Heart left ventricle (tissue), 16 donors: ENCODE measurements around the gene CIC. TPM values are rescaled to one million over a fixed set of nuclear protein-coding genes. Genes with fewer than 3 reads are reported as not detected.
"Not testable (repeated sequence)": the region's sequence is repeated elsewhere in the genome, so short reads cannot be mapped to it uniquely, and the experiment has no call there.

ENCODE experiments used
- ATAC-seq, 4 donors: fragments of 200-7000 bp; cut with Tn5 transposase; one replicate each; pipeline ENCODE4 v1.9.1; 2020 to 2022; ENCODE audit warnings: moderate library complexity in 4 of 4, mild to moderate bottlenecking in 3 of 4, moderate number of reproducible peaks in 1 of 4
- DNase-seq, 5 donors: peaks; one replicate each; pipeline ENCODE4 v3.0.0-alpha.2; 2020
- H3K27ac ChIP-seq, 12 donors: fragments of 200-600 bp; sonication (generic) in 4 of 12; one replicate each; pipeline versions ENCODE4 v1.5.0 to v1.8.0; 2016 to 2022; ENCODE audit warnings: mild to moderate bottlenecking in 2 of 12
- H3K27me3 ChIP-seq, 9 donors: fragments of 200-600 bp; sonication (generic) in 2 of 9; one replicate each; pipeline versions ENCODE4 v1.5.1 to v1.8.0; 2016 to 2022; ENCODE audit warnings: mild to moderate bottlenecking in 3 of 9
- H3K36me3 ChIP-seq, 9 donors: fragments of 200-600 bp; sonication (generic) in 2 of 9; one replicate each; pipeline versions ENCODE4 v1.5.0 to v1.8.0; 2018 to 2022; ENCODE audit warnings: mild to moderate bottlenecking in 2 of 9
- H3K4me1 ChIP-seq, 12 donors: fragments of 200-600 bp; sonication (generic) in 4 of 12; one replicate each; pipeline versions ENCODE4 v1.5.0 to v1.8.0; 2016 to 2022; ENCODE audit warnings: mild to moderate bottlenecking in 3 of 12
- H3K4me3 ChIP-seq, 12 donors: fragments of 200-600 bp; sonication (generic) in 4 of 12; one replicate each; pipeline versions ENCODE4 v1.5.0 to v1.8.0; 2017 to 2022; ENCODE audit warnings: mild to moderate bottlenecking in 9 of 12, moderate library complexity in 4 of 12
- H3K9me3 ChIP-seq, 12 donors: fragments of 200-600 bp; sonication (generic) in 4 of 12; one replicate each; pipeline versions ENCODE4 v1.5.0 to v1.8.0; 2016 to 2022; ENCODE audit warnings: mild to moderate bottlenecking in 1 of 12
- CTCF ChIP-seq, 12 donors: fragments of 200-600 bp; sonication (generic) in 4 of 12; IDR thresholded peaks; one replicate each; pipeline versions ENCODE4 v1.5.0 to v1.8.0; 2018 to 2022; ENCODE audit warnings: antibody characterized with exemption in 12 of 12, mild to moderate bottlenecking in 5 of 12
- POLR2A ChIP-seq, 2 donors: fragments of 450-650 bp; IDR thresholded peaks; one replicate each; pipeline ENCODE4 v1.6.1; 2017; ENCODE audit warnings: antibody characterized with exemption in 2 of 2, mild to moderate bottlenecking in 2 of 2, moderate library complexity in 2 of 2
- WGBS, 4 donors: extraction: QIAGEN DNeasy Blood & Tissue Kit in 2 of 4; methylation state at CpG; one replicate each; pipeline versions ENCODE4 v1.1.5 to v1.1.7; 2013 to 2018; 5-methylcytosine and 5-hydroxymethylcytosine counted together
- intact Hi-C, 10 donors: fragments of 100-400 bp; cut with DNase I; formaldehyde crosslinking; loops; one replicate each; pipeline versions ENCODE4 v1.11.1 to v1.14.2; 2022
- polyA plus RNA-seq, 2 donors: library from polyadenylated mRNA; stranded (reverse); fragments of 200-250 nt; gene quantifications; one replicate each; pipeline ENCODE4 v1.2.3, GENCODE V29; 2013
- total RNA-seq, 9 donors: library from RNA; depleted of rRNA in 2 of 9; stranded (reverse); fragments of >200 nt in 2 of 9; fragmentation: NEBNext Ultra II Directional in 3 of 9; extraction: Animal tissue kit (Norgen Biotek cat#: 25700) in 3 of 9; gene quantifications; one replicate each; pipeline versions ENCODE4 v1.1.0 to v1.2.4, GENCODE V29; 2016 to 2023
- donor health status: ischemic (EF 13 %, LVEDD 7.1; RV severe dilation, severe dysfunction).
- donor health status: healthy with polysubstance abuse.
- donor health status: DM: no; HTN: yes; CAD: no.
- donor health status: DM: no; HTN: no; CAD: no.
- donor health status: ischemic (EF 25% LVEDD 6.9; RV normal size, moderate dysfunction).
- donor health status: ischemic (EF 25% LVEDD 5.7; RV mildly dilated, moderate dysfunction).
- donor health status: healthy.
- donor health status: DM: yes; HTN: yes; CAD: no.
- donor health status: ischemic (EF 35%, LVEDD 5.7; RV mildly dilated, moderate dysfunction).
- donor health status: nonischemic (EF 11% LVEDD 7.7; RV severe dilation, severe dysfunction).
- donor health status: DM: yes; HTN: yes; CAD: no.
- donor health status: PGD.
- donor health status: ischemic (EF 29% LVEDD 5.4; RV normal size, mild dysfunction).
- donor health status: nonischemic (EF 23%, LVEDD 6.1; RV moderate dilation, normal function).

The CIC gene
- total and polyA plus RNA-seq, 11 donors: 25.5 to 54.8 (median 31.0) TPM

GRCh38 chr19:42255766-42256745, 13.0 kb upstream of the CIC start:
- peak; percentile 1 to 45 (median 10) for ATAC-seq
- 3 to 6% (median 5%) methylated on average over 28 to 38 of the region's 38 CpGs for WGBS, 4 donors
- H3K4me1 ChIP-seq: peaks cover 8 to 43% (median 29%) of the 10 kb centered on the region in 12 donors
- H3K27me3 ChIP-seq: no peaks in the 10 kb centered on the region
- no peaks in the 10 kb centered on the region for H3K9me3 ChIP-seq
- peak overlapping the region; percentile 94 to 100 (median 99) for H3K27ac ChIP-seq
- intact Hi-C loops: loop anchor here in 4 of 10 donors (1.0 to 2.0 kb wide), 4 partner anchors 12 to 27 kb away; partner anchors contain the start of gene CIC (in 3 of the 4)
- TF ChIP-seq POLR2A (IDR thresholded peaks at IDR 0.05): no peak
- TF ChIP-seq CTCF (IDR thresholded peaks at IDR 0.05): no peak
- peak overlapping the region; percentile 74 to 100 (median 94) for H3K4me3 ChIP-seq
- no peaks in the 10 kb centered on the region for H3K36me3 ChIP-seq
- peak; percentile 69 to 82 (median 77) for DNase-seq

- DNase-seq, H3K4me3 ChIP-seq, intact Hi-C loops, ATAC-seq, H3K9me3 ChIP-seq, H3K36me3 ChIP-seq, H3K27ac ChIP-seq, H3K27me3 ChIP-seq: not testable (repeated sequence)
- 89 to 94% (median 92%) methylated on average over 3 of the region's 3 CpGs for WGBS, 4 donors
- peaks cover 0 to 26% (median 13%) of the 10 kb centered on the region in 12 donors for H3K4me1 ChIP-seq
Observed at GRCh38 chr19:42257842-42258241, 11.2 kb upstream of the CIC start.

GRCh38 chr19:42261763-42262162, 7.3 kb upstream of the CIC start:
- DNase-seq: no peak
- TF ChIP-seq CTCF (IDR thresholded peaks at IDR 0.05) (no peak), POLR2A (IDR thresholded peaks at IDR 0.05) (no peak)
- Histone ChIP-seq H3K36me3 (no peaks in the 10 kb centered on the region), H3K4me3 (no peak overlapping the region), H3K4me1 (peaks cover 0 to 6% (median 3%) of the 10 kb centered on the region in 12 donors), H3K27me3 (no peaks in the 10 kb centered on the region), H3K27ac (no peak overlapping the region), H3K9me3 (no peaks in the 10 kb centered on the region)
- no peak for ATAC-seq
- 88 to 98% (median 92%) methylated on average over 3 of the region's 3 CpGs for WGBS, 4 donors
- intact Hi-C loops: no loop called here

DNA sequence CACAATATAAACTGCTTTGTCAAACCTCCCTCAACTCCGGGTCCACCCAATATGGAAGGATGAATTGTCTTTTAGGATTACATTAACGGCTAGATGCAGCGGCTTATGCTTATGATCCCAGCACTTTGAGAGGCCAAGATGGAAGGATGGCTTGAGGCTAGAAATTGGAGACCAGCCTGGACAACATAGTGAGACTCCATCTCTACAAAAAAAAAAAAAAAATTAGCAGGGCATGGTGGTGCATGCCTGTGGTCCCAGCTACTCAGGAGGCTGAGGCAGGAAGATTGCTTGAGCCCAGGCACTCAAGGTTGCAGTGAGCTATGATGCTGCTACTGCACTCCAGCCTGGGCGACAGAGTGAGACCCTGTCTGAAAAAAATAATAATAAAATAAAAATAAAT, 2.9 kb upstream of the CIC start:
- WGBS, 4 donors: 92 to 96% (median 94%) methylated on average over 4 of the region's 4 CpGs
- H3K4me3 ChIP-seq, H3K9me3 ChIP-seq, intact Hi-C loops, H3K36me3 ChIP-seq, H3K27me3 ChIP-seq, H3K27ac ChIP-seq, ATAC-seq: not testable (repeated sequence)
- H3K4me1 ChIP-seq: peaks cover 7 to 23% (median 20%) of the 10 kb centered on the region in 12 donors
- DNase-seq: peak in 1 of 5 donors; percentile 7

DNA sequence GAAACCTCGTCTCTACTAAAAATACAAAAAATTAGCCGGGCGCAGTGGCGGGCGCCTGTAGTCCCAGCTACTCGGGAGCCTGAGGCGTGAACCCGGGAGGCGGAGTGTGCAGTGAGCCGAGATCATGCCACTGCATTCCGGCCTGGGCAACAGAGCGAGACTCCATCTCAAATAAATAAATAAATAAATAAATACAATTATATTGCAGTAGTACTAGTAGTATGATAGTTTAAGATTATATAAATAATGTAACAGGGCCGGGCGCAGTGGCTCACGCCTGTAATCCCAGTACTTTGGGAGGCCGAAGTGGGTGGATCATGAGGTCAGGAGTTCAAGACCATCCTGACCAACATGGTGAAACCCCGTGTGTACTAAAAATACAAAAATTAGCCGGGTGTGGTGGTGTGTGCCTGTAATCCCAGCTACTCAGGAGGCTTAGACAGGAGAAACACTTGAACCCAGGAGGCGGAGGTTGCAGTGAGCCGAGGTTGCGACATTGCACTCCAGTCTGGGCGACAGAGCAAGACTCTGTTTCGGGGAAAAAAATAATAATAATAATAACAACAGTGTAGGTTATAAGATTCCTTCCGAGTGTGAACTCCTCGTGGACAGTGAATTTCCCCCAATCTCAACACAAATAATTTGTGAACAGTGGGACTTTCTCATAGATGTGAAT, 2.0 kb upstream of the CIC start:
- intact Hi-C loops, H3K36me3 ChIP-seq, H3K27me3 ChIP-seq, H3K9me3 ChIP-seq, H3K4me3 ChIP-seq, DNase-seq, ATAC-seq: not testable (repeated sequence)
- Histone ChIP-seq H3K27ac (peak overlapping the region in 5 of 12 donors; percentile 93 to 99 (median 96)), H3K4me1 (peaks cover 8 to 30% (median 28%) of the 10 kb centered on the region in 12 donors)
- 93 to 95% (median 94%) methylated on average over 24 to 25 of the region's 25 CpGs for WGBS, 4 donors
